Right renal cortex interstitium (tissue), 3 donors: Measurements from ENCODE around the gene CAMKV. TPM values are rescaled to one million over a fixed set of nuclear protein-coding genes. Genes with fewer than 3 reads are reported as not detected.
A peak's percentile ranks its signal among the peaks of the same experiment; 100 is the strongest.
"Not testable (repeated sequence)": the region's sequence is repeated elsewhere in the genome, so short reads cannot be mapped to it uniquely, and the experiment has no call there.

Source experiments
- DNase-seq, 3 donors: peaks; one replicate each; pipeline ENCODE4 v3.0.0-alpha.2; 2013; ENCODE audit warnings: low read depth in 3 of 3, low spot score in 2 of 3
- polyA plus RNA-seq, 3 donors: library from polyadenylated mRNA; unstranded; fragments of 120-200 nt; gene quantifications; one replicate each; pipeline ENCODE4 v1.2.1, GENCODE V29; 2013; ENCODE audit not compliant: insufficient read length in 3 of 3

CAMKV gene
- polyA plus RNA-seq, 3 donors = 0.11 TPM; not detected in 1

GRCh38 chr3:49856181-49857005 is 13.3 kb downstream of the CAMKV start, which contains the start of gene TRAIP:
Gene TRAIP (minus strand): TSS chr3:49856564. CDS start chr3:49856453, 111 bp downstream.
- DNase-seq = peak; percentile 87 to 93 (median 92)

GRCh38 chr3:49855662-49856061 is 14.0 kb downstream of the CAMKV start:
- DNase-seq = no peak

- DNase-seq = no peak
These were observed 24.0 kb downstream of the CAMKV start for GRCh38 chr3:49845694-49846093.

GRCh38 chr3:49844464-49845183 is 25.1 kb downstream of the CAMKV start:
- no peak for DNase-seq

- DNase-seq = no peak
These were observed 26.7 kb downstream of the CAMKV start for GRCh38 chr3:49842843-49843517.

- no peak for DNase-seq
These were observed 27.9 kb downstream of the CAMKV start for GRCh38 chr3:49841806-49842205.

GRCh38 chr3:49841126-49841696 is 28.5 kb downstream of the CAMKV start:
- DNase-seq = no peak

GRCh38 chr3:49840388-49840787 is 29.3 kb downstream of the CAMKV start:
- DNase-seq = no peak

GRCh38 chr3:49839193-49839809 is 30.4 kb downstream of the CAMKV start:
- peak; percentile 48 to 65 (median 62) for DNase-seq

GRCh38 chr3:49831341-49831740 is 38.4 kb downstream of the CAMKV start:
- DNase-seq = no peak

- DNase-seq = no peak
These were observed 43.7 kb downstream of the CAMKV start for GRCh38 chr3:49826016-49826415.

GRCh38 chr3:49823131-49823530 is 46.6 kb downstream of the CAMKV start:
- DNase-seq = not testable (repeated sequence)

GRCh38 chr3:49813497-49814174 is 56.1 kb downstream of the CAMKV start, which contains the start of gene UBA7:
Gene UBA7 (minus strand): TSS chr3:49813953. CDS start chr3:49813787, 166 bp downstream.
- DNase-seq = no peak

GRCh38 chr3:49812916-49813496 is 56.7 kb downstream of the CAMKV start:
- DNase-seq = no peak

Other genes starting within 250 kb of the CAMKV start
- gene APEH, start 195.6 kb downstream of the CAMKV start, polyA plus RNA-seq = 100 to 1,000 TPM; 147 to 178 (median 155) TPM
- 100 to 1,000 TPM in 2 of 3 donors, 10 to 100 TPM in 1; 93.8 to 176 (median 110) TPM for gene MST1, start 180.4 kb downstream of the CAMKV start, polyA plus RNA-seq
- gene RNF123, start 180.3 kb downstream of the CAMKV start, polyA plus RNA-seq = 10 to 100 TPM; 34.3 to 38.2 (median 35.8) TPM
- gene AMIGO3, start 150.2 kb downstream of the CAMKV start, polyA plus RNA-seq = 1 to 10 TPM in 2 of 3 donors, under 1 TPM in 1; 0.93 to 1.5 (median 1.0) TPM
- gene GMPPB, start 146.0 kb downstream of the CAMKV start, polyA plus RNA-seq = 10 to 100 TPM; 10.7 to 14.1 (median 12.8) TPM
- gene IP6K1, start 83.4 kb downstream of the CAMKV start, polyA plus RNA-seq = 10 to 100 TPM; 52.5 to 60.9 (median 55.7) TPM
- gene CDHR4, start 70.0 kb downstream of the CAMKV start, polyA plus RNA-seq = not detected
- gene INKA1, start 66.6 kb downstream of the CAMKV start, polyA plus RNA-seq = 10 to 100 TPM; 10.3 to 12.4 (median 10.6) TPM
- gene UBA7, start 56.0 kb downstream of the CAMKV start, polyA plus RNA-seq = 10 to 100 TPM; 29.6 to 37.4 (median 31.6) TPM
- 1 to 10 TPM; 8.4 to 9.8 (median 8.8) TPM for gene TRAIP, start 13.3 kb downstream of the CAMKV start, polyA plus RNA-seq
- 1 to 10 TPM in 2 of 3 donors, under 1 TPM in 1; 0.62 to 1.8 (median 1.6) TPM for gene MST1R, start 34.0 kb upstream of the CAMKV start, polyA plus RNA-seq
- 1 to 10 TPM; 6.9 to 8.5 (median 7.6) TPM for gene MON1A, start 59.9 kb upstream of the CAMKV start, polyA plus RNA-seq
- gene RBM6, start 70.2 kb upstream of the CAMKV start, polyA plus RNA-seq = 100 to 1,000 TPM; 107 to 136 (median 109) TPM
- 100 to 1,000 TPM; 234 to 272 (median 251) TPM for gene RBM5, start 219.0 kb upstream of the CAMKV start, polyA plus RNA-seq